Skin of body (tissue), 2 donors: ENCODE data around the gene TCF4. TPM values are rescaled to one million over a fixed set of nuclear protein-coding genes. Genes with fewer than 3 reads are reported as not detected.
A peak's percentile ranks its signal among the peaks of the same experiment; 100 is the strongest.

Source experiments
- DNase-seq: peaks from one replicate; lab custom pipeline; 2025; lab: John Stamatoyannopoulos, UW
- total RNA-seq: library from RNA; depleted of rRNA; stranded (reverse); fragments of >200 nt; gene quantifications from one replicate; pipeline ENCODE4 v1.2.3, GENCODE V29; 2014

TCF4 gene
- total RNA-seq, 1 donor from 2014 or later, result 356 TPM

DNA sequence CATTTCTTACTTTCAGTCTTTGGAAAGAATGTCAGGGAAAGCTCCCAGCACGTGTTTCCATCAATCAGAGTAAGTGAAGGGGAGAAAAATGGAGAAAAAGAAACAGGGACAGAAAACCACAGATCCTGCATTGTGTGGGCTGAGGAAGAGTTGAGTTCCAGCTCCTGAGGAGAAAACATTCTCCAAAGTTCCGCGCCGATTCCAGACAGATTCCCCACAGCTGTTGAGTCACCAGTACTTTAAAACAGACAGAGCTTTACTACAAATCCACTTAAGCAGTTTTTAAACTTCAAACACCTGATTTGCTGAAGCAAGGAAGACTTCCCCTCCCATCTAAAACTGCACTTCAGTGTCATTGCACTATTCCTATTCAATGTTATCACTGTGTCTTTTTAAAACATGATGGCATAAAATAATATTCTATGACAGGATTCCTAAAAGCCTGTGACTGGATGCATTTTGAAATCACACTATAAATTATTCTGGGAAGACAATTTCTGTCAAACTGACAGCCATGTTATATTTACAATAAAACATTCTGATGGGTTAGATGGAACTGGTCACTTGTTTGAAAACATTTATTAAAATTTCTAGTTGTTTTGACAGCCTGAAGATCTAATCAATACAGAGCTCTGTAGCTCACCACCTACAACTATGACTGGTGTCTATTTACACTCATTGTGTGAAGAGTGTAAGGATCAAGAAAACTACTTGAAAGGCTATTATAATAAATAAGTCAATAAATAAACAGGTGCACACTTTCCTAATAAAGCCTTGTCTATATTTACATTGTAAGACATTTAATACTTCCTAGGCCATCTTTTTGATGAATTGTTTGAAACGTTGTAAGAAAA is 40.9 kb downstream of the TCF4 start:
- no peak for DNase-seq

DNA sequence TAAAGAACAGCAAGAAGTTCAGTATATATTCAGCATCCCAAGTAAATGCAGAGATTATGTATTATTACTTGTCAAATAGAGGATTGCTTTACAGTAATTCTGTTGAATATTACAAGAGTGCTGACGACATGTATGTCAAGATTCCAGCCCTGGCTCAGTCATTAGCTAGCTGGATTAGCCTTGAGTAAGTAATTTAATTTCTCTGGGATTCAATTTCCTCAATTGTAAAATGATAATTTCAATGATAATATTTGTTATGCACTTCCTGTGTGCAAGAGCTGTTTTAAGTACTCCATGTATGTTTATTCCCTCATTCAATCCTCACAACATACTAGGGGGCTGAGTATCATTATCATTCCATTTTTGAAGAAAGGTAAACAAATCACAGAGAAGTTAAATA is 44.0 kb downstream of the TCF4 start:
- DNase-seq, result no peak

DNA sequence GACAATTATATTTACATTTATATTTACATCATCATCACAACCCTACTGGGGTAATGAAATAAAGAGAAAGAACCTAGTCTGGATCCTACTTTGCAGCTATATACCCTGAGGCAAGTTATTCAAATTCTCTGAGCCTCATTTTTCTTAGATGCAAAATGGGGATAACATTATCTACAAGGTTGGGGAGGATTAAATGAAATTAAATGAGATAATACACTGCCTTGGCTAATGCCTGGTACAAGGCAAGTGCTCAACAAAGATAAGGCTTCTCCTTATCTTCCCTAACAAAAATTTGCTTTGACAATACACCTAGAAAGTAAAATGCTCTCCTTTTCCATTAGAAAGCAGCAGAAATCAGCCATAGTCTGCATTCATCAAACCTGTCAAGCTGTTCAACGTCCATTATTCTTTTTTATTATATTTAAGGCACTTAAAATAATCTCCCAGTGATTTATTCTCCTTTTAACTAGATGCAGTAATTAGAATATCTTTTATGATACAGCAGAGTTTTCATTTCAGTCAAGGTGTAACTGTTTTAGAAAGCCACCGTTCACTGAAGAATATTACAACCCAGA is 44.8 kb downstream of the TCF4 start:
- DNase-seq, result no peak

DNA sequence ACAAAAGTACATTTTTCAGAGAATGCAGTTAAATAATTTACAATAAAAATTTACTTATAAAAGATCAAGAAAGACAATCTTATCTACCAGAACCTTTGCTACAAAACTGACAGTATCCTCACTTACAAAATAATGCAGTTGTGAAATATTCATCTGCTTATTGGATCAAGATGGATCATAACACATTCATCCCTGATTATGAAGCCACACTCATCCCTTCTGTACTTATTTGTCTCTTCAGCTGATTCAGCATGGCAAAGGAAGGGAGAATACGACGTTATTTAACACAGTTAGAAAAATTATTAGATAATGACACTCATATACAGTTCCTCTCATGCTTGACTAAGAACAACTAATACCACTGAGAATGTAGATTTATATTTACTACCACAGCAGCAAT is 46.4 kb downstream of the TCF4 start:
- no peak for DNase-seq

DNA sequence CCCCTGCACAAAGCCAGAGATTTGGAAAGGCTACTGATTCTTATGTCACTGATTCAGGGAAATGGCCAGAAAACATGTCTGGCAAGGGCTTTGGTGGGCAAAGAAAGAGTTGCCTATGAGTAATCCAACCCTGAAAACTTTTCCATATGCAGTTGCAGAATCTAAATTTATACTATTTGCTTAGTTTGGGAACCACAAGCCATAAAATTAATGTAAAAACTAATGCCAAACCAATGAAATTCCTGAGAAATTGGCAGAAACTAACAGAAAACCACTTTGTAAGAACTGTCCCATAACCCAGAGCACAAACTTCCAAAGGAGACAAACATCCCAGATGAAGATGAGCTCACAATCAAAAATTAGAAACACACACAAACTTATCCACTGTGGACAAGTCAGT is 48.8 kb downstream of the TCF4 start:
- no peak for DNase-seq

DNA sequence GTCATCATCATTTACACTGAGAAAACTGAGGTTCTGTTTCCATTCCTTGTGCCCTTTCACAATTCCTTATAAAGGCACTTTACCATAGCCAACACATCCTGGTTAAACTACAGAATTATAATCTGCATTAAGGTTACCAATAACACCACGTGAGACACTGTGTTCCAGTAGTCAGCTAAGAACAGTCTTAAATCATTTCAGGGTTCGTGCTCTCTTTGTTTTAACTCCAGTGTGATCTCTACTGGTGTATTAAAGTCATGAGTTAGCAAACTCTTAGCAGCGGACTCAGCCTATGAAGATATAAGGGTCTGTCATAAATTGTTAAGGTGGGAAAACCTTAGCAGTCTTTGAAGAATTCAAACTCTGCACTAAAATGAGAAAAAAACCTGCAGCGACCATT is 53.0 kb downstream of the TCF4 start:
- DNase-seq, result no peak

DNA sequence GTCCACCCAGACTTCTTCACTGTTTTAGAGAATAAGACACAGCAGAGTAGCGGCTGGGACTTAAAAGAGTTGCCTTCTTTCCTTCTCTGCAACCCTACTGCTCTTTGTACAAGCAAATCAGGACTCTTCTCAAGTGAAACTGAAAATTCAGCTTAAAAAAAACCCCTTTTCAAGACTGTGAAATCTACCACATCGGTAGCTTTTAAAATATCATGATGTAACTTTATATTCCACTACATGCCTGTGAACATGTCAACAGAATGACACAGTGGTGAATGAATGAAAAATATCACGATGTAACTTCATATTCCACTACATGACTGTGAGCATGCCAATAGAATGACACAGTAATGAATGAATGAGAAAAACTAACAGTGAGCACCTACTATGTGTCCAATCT is 53.4 kb downstream of the TCF4 start:
- no peak for DNase-seq

DNA sequence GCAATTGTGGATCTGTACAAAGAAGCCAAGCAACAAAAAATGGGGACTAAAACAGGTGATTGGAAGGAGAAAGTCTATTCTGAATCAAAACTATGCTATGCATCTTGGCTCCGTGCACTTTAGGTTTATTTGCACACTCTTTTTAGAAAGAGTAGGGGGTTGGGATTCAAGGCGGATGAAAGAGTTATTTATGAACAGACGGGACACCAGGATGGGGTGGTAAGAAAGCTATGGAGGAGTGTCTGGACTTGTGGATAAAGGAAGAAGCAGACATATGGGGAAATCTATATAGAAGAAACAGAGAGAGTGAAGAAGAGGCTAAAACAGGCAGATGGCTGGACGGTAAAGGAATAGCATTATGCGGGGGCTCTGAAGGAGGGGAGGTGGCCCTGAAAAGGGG is 57.8 kb downstream of the TCF4 start:
- DNase-seq, result no peak

DNA sequence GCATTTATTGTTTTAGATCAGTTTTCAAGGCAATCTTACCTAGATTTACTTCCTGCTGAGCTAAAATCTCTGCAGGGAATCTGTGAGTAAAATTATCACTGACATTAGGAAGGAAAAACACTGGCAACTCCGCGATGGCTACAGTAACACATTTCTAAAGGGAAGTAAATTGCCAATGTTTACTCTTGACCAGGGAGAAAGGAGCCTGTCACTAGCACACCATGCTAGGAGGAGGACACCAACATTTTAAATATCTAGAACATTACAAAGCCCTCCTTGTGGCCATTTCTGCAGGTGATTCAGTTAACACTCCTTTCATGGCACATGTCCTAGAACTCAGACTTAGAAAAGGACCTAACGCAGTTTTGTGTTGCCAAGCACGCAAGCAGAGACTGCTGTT is 58.4 kb downstream of the TCF4 start:
- no peak for DNase-seq

DNA sequence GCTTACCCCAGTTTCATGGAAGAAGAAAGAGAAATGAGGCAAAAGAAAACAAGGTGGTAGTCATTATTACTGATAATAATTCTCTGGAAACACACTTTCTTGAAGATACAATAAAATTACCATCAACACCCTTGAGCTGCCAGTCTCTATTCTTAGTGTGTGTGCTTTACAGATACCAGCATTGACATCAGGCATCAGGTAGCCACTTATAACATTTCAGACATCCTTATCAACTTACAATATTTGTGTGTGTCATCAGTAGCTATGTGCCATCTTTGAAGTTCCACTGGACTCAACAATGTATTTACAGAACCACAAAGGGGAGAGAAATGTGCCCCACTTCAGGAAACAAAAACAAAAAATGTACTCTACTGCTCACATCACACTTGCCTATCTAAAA is 62.1 kb downstream of the TCF4 start:
- no peak for DNase-seq

DNA sequence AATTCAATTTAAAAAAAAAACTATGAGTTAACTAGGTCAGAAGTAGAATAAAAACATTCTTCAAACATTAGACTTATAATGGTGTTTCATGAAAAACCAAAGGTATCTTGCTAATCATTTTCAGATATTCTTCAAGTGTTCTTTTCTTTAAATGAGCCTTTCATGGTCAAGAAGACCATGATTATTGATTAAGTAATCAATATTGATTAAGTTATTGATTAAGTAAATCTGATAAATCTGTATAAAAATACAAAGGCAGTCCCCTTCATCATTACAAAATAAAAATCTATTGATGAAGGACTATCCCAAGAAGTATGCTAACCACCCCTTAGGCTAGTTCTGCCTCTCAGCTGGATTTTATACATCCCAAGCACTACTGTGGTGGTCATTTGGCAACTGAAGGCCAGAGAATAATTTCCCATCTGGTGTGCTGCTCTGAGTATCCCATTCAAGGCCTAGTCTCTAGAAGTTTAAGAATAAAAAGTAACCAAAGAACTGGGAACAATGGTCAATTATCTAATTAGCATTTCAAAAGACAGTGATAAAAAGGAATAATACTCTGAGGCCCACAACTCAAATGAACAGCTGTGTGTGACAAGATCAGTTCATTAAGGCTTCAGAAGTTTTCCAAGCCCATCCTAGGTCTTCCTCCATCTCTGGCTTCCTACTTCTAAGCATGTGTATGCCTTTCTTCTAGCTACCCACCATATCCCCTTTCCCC is 63.5 kb downstream of the TCF4 start:
- DNase-seq, result no peak

DNA sequence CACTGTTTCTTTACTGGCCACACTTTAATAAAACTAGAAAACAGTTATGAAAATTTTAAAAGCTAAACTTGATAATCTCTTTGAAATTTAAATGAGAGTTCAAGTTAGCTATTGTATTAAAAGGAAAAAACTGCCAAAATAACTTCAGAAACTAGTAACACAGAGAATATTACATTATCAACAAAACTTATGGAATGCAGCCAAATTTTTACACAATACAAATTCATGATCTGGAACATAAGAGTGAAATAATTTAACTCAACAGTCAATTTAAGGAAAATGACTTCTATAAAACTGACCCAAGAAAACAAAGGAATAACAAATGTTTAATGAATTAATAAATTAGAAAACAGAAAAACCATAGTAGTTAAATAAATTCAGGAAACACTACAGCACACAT is 65.0 kb downstream of the TCF4 start:
- DNase-seq, result no peak

DNA sequence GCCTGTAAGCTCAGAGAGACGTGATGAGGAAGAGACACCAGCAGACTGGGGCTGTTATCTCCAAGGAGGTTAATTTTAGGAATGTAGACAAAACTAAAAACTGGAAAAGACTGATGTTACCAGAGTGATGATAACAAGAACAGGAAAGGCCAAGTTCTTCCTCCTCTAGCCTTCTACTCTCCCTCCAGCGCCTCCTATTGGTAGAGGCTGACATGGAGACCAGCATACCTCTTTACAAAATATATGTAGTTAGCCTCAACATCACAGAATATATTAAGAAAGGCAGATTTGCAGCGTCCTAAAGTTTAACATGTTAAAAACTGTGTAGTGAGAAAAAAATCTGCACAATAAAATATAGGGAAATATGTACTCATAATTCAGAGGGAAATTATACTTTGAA is 66.0 kb downstream of the TCF4 start:
- DNase-seq, result no peak

DNA sequence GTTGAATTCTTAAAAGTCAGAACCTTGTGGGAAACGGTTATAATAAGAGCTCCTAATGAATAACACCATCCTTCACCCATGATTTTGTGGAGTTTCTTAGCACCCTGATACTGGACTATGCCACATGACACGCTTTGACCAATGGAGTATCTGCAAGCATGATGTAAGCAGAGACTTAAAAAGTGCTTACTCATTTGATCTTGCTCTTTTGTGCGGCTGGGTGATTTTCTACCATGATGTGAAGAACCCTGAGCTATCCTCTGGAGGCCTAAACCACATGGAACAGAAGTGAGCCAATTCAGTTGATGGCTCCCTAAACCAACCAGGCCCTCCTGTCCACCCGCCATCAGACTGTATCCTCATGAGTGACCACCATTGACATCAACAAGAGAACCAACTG is 70.9 kb downstream of the TCF4 start:
- no peak for DNase-seq

DNA sequence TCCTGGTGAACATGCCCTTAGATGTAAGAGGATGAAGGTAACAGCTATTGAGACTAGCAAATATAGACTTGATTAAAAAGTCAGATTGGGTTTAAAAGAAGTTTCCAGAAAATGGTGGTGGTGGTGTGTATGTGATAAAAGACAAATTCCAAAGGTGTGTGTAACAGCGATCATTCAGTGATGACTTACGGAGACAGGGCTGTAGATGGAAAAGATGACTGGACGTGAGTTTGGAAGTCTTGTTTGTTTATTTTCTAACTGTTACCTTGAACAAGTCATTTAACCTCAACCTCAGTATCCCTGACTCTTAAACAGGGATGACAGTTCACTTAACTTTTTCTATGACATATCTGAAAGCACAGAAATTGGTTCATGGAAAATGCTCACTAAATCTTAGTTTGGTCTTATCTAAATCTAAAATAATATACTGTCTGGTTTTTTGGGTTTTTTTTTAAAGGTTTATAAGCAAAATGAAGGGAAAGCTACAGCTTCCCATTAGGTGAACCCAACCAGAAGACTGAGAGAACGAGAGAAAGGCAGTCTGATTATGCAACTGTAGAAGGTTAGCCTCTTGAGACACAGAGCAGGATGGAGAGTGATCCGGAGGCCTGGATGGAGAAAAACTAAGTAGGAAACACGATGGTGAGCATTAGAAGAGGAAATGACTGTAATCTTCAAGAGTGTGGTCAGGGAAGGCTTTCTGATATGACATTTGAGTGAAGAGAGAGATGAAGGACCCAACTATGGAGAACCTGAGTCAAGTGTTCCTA is 71.9 kb downstream of the TCF4 start:
- DNase-seq, result no peak

DNA sequence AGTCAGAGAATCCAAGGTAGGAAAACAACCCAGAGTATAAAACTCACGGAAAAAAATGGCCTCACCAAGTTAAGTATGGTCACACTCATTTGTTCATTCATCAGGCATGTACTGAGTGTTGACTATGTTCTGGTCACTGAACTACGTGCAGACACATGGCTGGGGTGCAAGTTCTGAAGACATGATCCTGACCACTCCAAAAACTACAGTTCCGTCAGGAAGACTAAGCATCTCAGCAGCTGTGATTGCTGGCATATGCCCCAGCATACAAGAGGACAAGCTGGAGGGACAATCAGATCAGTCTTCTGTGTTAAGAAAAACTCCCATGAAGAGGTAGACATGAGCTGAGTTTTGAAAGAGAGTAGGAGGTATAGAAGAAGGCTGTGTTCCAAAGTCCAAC is 72.8 kb downstream of the TCF4 start:
- DNase-seq, result no peak

DNA sequence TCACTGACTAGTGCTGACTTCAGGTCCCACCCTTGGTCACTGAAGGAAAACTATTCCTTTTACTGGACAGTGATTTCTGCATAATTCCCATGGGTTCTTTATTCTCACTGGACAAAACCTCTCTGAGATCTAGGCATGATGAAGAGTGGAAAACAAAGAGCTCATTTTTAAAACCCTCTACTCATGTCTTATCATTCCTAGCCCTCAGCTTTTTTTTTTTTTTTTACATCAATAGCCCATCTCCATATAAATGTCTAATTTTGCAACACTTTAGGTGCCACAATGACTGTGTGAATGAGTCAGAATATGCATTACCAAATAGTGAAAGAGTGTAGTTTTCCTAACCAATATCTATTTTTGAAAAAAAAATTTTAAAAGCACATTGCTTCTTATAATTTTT is 74.8 kb downstream of the TCF4 start:
- DNase-seq, result no peak

DNA sequence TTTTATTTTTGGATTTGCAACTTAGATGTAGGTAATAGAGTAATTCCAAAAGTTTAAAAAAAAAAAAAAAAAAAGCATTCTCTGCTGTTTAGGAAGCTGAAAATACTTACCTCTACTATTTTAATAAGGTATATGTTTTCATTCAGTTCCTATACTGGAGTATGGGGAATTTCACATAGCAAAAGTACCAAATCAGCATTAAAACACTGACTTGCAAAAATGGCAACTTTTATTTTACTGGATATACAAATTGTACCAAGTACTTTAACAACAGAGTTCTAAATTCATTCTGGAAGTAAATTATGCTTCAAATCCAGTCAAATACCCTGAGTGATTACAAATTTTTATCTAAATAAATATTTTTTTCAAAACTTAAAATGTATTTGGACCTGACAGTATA is 76.7 kb downstream of the TCF4 start:
- no peak for DNase-seq

DNA sequence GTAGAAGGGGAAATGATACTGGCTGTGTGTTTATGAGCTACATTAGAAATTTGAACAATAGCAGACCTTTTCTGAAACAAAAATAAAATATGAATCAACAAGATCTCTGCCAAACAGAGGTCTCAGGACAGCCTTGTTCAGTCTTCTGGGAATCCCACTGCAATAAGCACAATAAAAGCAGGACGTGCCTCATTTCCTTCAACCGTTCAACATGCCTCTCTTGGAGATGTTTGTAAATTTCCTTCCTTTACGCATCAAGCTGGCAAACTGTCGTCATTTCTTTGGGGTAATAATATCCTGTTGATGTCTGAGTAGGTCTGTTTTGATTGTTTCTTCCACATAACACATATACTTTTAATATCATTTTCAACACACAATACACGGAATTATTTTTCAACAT is 77.2 kb downstream of the TCF4 start:
- peak; percentile 73 for DNase-seq

DNA sequence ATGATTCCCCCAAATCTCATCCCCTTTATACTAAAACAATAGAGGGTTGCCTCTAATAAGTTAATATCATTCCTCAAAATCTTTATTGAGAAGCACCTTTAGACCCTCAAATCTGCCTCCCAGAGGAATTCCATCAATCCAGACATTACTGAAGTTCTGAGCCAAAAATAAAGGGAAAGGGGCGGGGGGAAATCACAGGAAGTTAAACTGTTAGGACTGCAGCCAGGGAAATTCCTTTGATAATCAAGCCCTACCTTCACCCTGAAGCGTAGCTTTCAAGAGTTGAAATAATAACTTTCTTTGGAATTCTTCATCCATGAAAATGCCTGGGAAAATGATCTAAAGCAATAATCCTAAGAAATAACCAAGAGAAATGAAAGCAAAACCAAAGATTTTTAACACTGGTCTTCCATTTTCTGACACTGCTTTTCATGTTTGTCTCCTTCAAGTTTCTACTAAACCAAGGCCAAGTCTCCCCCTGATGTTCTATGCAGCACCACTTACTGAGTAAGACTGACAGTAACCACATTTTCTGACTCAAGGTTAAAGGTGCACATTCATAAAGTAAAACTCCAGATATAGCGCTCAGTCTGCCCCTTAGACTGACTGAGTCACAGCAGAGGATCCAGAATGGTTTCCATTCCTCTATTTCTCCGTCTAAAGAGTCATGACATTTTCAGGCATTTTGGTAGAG is 78.2 kb downstream of the TCF4 start:
- DNase-seq, result no peak

DNA sequence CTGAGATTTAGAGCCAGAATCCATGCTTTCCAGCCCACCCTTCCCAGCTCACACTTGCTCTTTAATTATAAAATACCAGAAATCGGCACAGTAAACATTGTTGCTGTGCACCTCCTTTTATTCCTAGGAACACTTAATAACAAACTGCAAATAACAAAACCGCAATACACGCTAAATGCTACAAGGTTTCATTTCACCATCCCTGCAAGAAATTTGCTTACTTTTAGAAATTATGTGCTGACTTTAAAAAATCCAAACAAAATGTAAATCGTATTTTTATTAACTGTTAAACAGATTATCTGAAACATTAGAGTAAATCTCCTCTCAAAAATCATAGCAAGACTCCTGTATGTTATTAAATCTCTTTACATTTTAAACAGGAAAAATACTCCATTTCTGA is 79.3 kb downstream of the TCF4 start:
- no peak for DNase-seq
